Measurements from ENCODE around the gene PTGR1.

PTGR1 gene

DNA sequence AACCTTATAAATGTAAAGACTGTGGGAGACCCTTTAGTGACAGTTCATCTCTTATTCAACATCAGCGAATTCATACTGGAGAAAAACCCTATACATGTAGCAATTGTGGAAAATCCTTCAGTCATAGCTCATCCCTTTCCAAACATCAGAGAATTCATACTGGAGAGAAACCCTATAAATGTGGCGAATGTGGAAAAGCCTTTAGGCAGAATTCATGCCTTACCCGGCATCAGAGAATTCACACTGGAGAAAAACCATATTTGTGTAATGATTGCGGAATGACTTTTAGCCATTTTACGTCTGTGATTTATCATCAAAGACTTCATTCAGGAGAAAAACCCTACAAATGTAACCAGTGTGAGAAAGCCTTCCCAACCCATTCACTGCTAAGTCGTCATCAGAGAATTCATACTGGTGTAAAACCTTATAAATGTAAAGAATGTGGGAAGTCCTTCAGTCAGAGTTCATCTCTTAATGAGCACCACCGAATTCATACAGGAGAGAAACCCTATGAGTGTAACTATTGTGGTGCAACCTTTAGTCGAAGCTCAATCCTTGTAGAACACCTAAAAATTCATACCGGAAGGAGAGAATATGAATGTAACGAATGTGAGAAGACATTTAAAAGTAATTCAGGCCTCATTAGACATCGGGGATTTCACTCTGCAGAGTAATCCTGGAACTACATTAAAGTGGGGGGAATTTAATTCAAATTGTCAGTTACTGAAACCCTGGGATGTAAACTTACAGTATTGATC, 56.8 kb downstream of the PTGR1 start:
- Mint-ChIP-seq H3K36me3 (peaks cover 30% of the 10 kb centered on the region), H3K4me1 (no peaks in the 10 kb centered on the region), H3K4me3 (no peak overlapping the region), H3K9me3 (peaks cover 68% of the 10 kb centered on the region), H3K27me3 (no peaks in the 10 kb centered on the region), H3K27ac (no peak overlapping the region)
- no peak for DNase-seq
- CTCF ChIA-PET = no interaction called here

DNA sequence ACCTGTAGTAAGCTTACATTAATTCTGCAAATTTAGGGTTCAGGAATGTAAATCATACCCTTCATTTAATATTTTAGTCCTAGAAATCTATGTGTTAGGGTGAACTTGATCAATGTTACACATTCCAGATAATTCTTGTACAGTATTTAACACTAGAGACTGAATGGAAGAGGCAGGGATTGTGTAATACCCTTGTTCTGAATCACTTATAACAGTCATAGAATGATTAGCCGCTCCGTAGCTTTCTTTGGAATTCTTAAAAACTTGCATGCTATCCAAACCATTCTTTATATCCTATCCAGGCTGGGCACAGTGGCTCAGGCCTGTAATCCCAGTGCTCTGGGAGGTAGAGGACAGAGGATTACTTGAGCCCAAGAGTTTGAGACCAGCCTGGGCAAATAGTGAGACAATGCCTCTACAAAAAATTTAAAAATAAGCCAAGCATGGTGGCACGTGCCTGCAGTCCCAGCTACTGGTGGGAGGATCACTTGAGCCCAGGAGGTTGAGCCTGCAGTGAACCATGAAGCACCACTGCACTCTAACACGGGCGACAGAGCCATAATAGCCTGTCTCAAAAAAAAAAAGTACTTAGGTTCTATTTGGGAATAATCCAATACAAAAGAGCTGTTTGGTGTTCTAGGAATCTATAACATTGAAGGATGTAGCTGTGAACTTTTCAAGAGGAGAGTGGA, 66.2 kb downstream of the PTGR1 start:
- H3K4me1 Mint-ChIP-seq = no peaks in the 10 kb centered on the region
- H3K27ac Mint-ChIP-seq = no peak overlapping the region

DNA sequence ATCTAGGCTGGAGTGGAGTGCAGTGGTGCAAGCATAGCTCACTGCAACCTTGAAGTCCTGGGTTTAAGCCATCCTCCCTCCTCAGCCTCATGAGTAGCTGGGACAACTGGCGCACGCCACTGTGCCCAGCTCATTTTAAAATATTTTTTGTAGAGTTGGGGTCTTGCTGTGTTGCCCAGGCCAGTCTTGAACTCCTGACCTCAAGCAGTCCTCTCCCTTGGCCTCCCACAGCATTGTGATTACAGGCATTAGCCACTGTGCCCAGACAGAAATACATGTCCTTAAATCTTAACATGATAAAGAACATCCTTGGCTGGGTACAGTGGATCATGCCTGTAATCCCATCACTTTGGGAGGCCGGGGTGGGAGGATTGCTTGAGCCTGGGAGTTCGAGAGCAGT, 67.7 kb downstream of the PTGR1 start:
- Mint-ChIP-seq H3K9me3 (peaks cover 12% of the 10 kb centered on the region), H3K4me1 (peaks cover 6% of the 10 kb centered on the region), H3K4me3 (no peak overlapping the region), H3K36me3 (peaks cover 14% of the 10 kb centered on the region), H3K27me3 (no peaks in the 10 kb centered on the region), H3K27ac (no peak overlapping the region)
- DNase-seq = no peak
- CTCF ChIA-PET = no interaction called here

More for the DNA sequence above, 66.2 kb downstream of the PTGR1 start:
- Mint-ChIP-seq H3K36me3 (peaks cover 16% of the 10 kb centered on the region), H3K27me3 (no peaks in the 10 kb centered on the region), H3K4me3 (no peak overlapping the region), H3K9me3 (peaks cover 16% of the 10 kb centered on the region)
- DNase-seq = no peak
- CTCF ChIA-PET = no interaction called here

DNA sequence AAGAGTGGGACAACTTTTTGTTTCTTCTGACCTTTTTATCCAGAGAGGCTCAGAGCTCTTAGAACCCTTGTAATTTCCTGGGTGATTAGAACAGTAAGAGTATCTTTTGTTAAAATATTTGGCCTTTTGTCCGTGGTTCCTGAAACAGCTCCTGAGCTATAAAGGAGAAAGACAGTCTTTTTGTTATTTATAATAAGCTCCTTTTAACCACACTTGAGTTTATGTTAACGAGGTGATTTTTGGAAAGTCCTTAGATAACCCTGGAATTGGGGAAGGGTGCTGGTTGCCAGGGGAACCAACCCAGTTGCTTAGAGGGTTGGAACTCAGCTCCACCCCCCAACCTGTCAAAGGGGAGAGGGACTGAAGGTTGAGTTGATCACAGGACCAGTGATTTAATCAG, 69.7 kb downstream of the PTGR1 start:
- H3K27me3 Mint-ChIP-seq = no peaks in the 10 kb centered on the region
- peaks cover 11% of the 10 kb centered on the region for H3K36me3 Mint-ChIP-seq
- no peak overlapping the region for H3K27ac Mint-ChIP-seq
- DNase-seq = no peak
- peaks cover 6% of the 10 kb centered on the region for H3K9me3 Mint-ChIP-seq
- H3K4me3 Mint-ChIP-seq = no peak overlapping the region
- CTCF ChIA-PET = no interaction called here
- peaks cover 17% of the 10 kb centered on the region for H3K4me1 Mint-ChIP-seq

DNA sequence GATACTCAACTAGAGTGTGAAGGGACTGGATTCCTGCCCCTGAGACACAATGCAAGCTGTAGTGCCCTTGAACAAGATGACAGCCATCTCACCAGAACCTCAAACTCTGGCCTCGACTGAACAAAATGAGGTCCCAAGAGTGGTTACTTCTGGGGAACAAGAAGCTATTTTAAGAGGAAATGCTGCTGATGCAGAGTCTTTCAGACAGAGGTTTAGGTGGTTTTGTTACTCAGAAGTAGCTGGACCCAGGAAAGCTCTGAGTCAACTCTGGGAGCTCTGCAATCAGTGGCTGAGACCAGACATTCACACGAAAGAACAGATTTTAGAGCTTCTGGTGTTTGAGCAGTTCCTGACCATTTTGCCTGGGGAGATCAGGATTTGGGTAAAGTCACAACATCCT, 72.1 kb downstream of the PTGR1 start:
- CTCF ChIA-PET = interaction anchor here (0.9 kb wide), 1 partner anchor 70 kb away, joined by 3 read pairs; no protein-coding TSS in a partner anchor
- H3K4me3 Mint-ChIP-seq = no peak overlapping the region
- peaks cover 5% of the 10 kb centered on the region for H3K27me3 Mint-ChIP-seq
- peaks cover 7% of the 10 kb centered on the region for H3K36me3 Mint-ChIP-seq
- H3K9me3 Mint-ChIP-seq = peaks cover 3% of the 10 kb centered on the region
- no peak for DNase-seq
- peaks cover 21% of the 10 kb centered on the region for H3K4me1 Mint-ChIP-seq
- H3K27ac Mint-ChIP-seq = no peak overlapping the region

DNA sequence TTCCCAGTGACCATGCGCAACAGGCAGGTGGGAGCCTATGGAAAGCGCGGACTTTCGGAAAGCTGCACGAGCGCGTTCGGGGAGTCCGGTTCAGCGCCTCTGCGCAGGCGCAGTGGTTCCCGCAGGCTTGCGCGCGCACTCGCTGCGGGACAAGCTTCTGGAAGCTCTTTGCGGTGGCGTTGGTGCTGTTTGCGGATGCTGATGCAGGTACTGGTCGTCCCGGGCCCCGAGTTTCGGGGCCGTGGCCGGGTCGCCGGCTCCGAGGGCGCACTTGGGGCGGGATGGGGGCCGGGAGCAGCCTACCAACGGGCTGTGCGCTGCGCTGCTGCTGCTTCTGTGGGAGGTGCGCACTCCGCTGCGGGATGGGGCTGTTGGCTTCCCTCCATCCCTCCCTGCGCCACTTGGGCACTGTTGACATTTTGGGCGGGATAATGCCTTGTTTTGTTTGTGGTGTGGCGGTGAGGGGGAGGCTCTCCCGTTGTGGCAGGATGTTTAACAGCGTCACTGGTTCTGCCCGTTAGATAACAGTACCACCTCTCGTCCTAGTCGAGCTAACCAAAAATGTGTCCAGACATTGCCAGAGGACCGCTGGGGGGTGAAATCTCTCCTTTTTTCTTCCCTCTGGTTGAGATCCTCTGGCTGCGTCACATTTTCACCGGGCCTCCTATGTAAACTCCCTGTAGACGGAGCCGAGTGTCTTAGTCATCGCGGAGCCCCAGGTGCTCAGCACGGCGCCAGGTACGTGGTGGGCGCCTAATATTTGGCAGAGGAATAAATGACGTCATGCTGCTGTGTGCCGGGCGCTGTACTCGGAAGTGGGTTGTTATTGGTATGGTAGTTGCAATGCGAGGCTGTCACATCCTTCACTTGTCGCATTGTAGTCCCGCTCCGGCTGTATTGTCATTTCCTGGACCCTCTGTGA, 74.1 kb downstream of the PTGR1 start, which contains the start of gene ZNF483:
Gene ZNF483 (plus strand): TSS at position 124 of the 922 bp plus-strand sequence. CDS start 2,217 bp downstream, outside the sequence.
- H3K27ac Mint-ChIP-seq = peak within 1 kb of the TSS; percentile 86

DNA sequence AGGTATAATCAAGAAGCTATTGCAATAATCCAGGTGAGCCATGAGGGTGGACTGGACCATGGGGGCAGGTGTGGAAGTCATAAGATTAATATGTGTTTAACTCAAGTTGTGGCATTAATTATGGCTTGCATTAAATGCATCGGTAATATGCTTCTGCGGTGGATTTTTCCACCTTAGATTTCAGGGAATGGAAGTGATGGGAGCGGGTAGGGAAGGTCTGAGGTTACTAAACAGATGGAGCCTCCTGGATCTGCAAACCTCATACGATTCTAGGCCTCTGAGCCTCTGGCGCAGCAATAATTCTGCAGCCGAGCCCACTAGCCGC, 74.8 kb downstream of the PTGR1 start:
- H3K27ac Mint-ChIP-seq = no peak overlapping the region
- H3K4me3 Mint-ChIP-seq = peak overlapping the region; percentile 83
- CTCF ChIA-PET = no interaction called here
- H3K36me3 Mint-ChIP-seq = peaks cover 7% of the 10 kb centered on the region
- peaks cover 5% of the 10 kb centered on the region for H3K27me3 Mint-ChIP-seq
- no peak for DNase-seq
- H3K9me3 Mint-ChIP-seq = no peaks in the 10 kb centered on the region
- H3K4me1 Mint-ChIP-seq = peaks cover 21% of the 10 kb centered on the region

More for the DNA sequence above, 74.1 kb downstream of the PTGR1 start, which contains the start of gene ZNF483:
- Mint-ChIP-seq H3K27me3 (peaks cover 5% of the 10 kb centered on the region), H3K4me3 (peak within 1 kb of the TSS; percentile 83), H3K4me1 (peaks cover 21% of the 10 kb centered on the region), H3K9me3 (no peaks in the 10 kb centered on the region), H3K36me3 (peaks cover 7% of the 10 kb centered on the region)
- CTCF ChIA-PET = interaction anchor here (0.6 kb wide), 1 partner anchor 1656 kb away, joined by 4 read pairs; no protein-coding TSS in a partner anchor
- DNase-seq = peak; percentile 72

DNA sequence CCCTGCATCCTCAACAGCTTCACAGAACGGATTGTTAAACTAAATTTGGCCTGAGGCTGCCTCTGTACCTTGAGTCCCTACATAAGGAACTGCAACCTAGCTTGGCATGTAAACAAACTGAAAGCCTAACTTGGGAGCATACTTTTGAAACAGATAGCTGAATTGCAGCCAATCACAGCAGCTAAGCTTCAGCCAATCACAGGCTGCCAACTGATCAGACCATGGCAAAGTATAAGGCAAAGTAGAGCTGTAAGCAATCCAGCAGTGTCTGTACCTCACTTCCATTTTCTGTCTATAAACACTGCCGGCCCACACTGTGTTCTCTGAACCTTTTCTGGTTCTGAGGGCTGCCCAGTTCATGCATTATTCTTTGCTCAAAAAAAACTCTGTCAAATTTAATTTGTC, 83.4 kb downstream of the PTGR1 start:
- CTCF ChIA-PET = no interaction called here
- peaks cover 5% of the 10 kb centered on the region for H3K27me3 Mint-ChIP-seq
- H3K27ac Mint-ChIP-seq = no peak overlapping the region
- no peaks in the 10 kb centered on the region for H3K9me3 Mint-ChIP-seq
- DNase-seq = no peak
- no peaks in the 10 kb centered on the region for H3K36me3 Mint-ChIP-seq
- no peak overlapping the region for H3K4me3 Mint-ChIP-seq
- H3K4me1 Mint-ChIP-seq = no peaks in the 10 kb centered on the region

DNA sequence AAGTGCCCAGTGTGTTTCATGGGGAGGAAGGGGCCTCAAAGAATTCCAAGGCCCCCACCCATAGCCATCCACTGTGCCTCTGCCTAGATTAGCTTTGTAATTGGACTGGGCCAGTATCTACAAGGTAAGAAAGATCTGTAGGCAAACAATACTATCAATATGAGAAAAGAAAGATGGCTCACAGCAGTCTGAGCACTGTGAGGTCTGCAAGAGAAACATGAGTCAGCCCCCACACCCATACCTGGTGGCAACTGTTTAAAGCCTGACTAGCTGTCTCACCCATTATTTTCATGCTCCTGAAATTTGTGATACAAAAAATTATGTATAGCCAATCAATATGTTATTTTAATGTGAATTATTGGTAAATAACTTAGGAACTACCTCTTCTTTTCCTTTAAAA, 84.5 kb downstream of the PTGR1 start:
- no peaks in the 10 kb centered on the region for H3K4me1 Mint-ChIP-seq
- DNase-seq = no peak
- H3K4me3 Mint-ChIP-seq = no peak overlapping the region
- H3K36me3 Mint-ChIP-seq = no peaks in the 10 kb centered on the region
- CTCF ChIA-PET = no interaction called here
- peaks cover 5% of the 10 kb centered on the region for H3K27me3 Mint-ChIP-seq
- peaks cover 4% of the 10 kb centered on the region for H3K9me3 Mint-ChIP-seq
- no peak overlapping the region for H3K27ac Mint-ChIP-seq
